AG04449 (cell line): ENCODE data around the gene FCER2.

Source experiments
- CTCF ChIA-PET: fragments of 350-600 bp; formaldehyde crosslinking; extraction: SDS; loops from one replicate; lab custom pipeline; 2021; ENCODE audit warnings: antibody characterized with exemption; lab: Yijun Ruan, JAX
- POLR2A ChIA-PET: fragments of 400-600, 350-600 bp; formaldehyde crosslinking; extraction: SDS; loops from one replicate; lab custom pipeline; 2020; ENCODE audit warnings: antibody characterized with exemption, inconsistent platforms; lab: Yijun Ruan, JAX
- DNase-seq: peaks from one replicate; pipeline ENCODE4 v3.0.0-alpha.2; 2010; ENCODE audit warnings: low read depth, low spot score
- H3K4me3 ChIP-seq: 2 replicates; pipeline ENCODE4 v1.5.1; 2011; ENCODE audit warnings: low read depth, mild to moderate bottlenecking, control low read depth, low read length
- CTCF ChIP-seq: IDR thresholded peaks from one replicate; pipeline ENCODE4 v1.5.1; 2011; ENCODE audit warnings: mild to moderate bottlenecking, moderate library complexity, low read length, control low read depth, inconsistent platforms; ENCODE audit not compliant: insufficient read depth; ENCODE audit errors: missing control alignments

The FCER2 gene

GRCh38 chr19:7718668-7719067 is 16.7 kb upstream of the FCER2 start:
- no peak overlapping the region for H3K4me3 ChIP-seq
- CTCF ChIA-PET: no interaction called here
- POLR2A ChIA-PET: no interaction called here
- TF ChIP-seq CTCF: no peak
- no peak for DNase-seq

GRCh38 chr19:7716762-7717161 is 14.8 kb upstream of the FCER2 start:
- DNase-seq: no peak
- no peak for TF ChIP-seq CTCF
- ChIA-PET CTCF (interaction anchor here (1.4 kb wide), 2 partner anchors 36 to 83 kb away, joined by 3 to 5 read pairs; partner anchors contain the start of gene TRAPPC5), POLR2A (no interaction called here)
- no peak overlapping the region for H3K4me3 ChIP-seq

GRCh38 chr19:7715671-7716070 is 13.7 kb upstream of the FCER2 start:
- DNase-seq: no peak
- POLR2A ChIA-PET: no interaction called here
- H3K4me3 ChIP-seq: no peak overlapping the region
- CTCF ChIA-PET: interaction anchor here (0.9 to 1.4 kb wide), 3 partner anchors 19 to 84 kb away, joined by 3 to 5 read pairs (median 3); partner anchors contain the start of gene TRAPPC5
- TF ChIP-seq CTCF: no peak

GRCh38 chr19:7710616-7711015 is 8.7 kb upstream of the FCER2 start:
- DNase-seq: no peak
- no peak overlapping the region for H3K4me3 ChIP-seq
- CTCF ChIA-PET: no interaction called here
- no peak for TF ChIP-seq CTCF
- POLR2A ChIA-PET: no interaction called here

- H3K4me3 ChIP-seq: no peak overlapping the region
- ChIA-PET POLR2A (no interaction called here), CTCF (no interaction called here)
- no peak for TF ChIP-seq CTCF
- DNase-seq: no peak
Observed at GRCh38 chr19:7709932-7710460, 8.1 kb upstream of the FCER2 start.

GRCh38 chr19:7706955-7707456 is 5.1 kb upstream of the FCER2 start:
- TF ChIP-seq CTCF: no peak
- ChIA-PET POLR2A (no interaction called here), CTCF (interaction anchor here (1.2 kb wide), 1 partner anchor 139 kb away, joined by 5 read pairs; no protein-coding TSS in a partner anchor)
- no peak overlapping the region for H3K4me3 ChIP-seq
- no peak for DNase-seq
